GM23248 (cell line): ENCODE measurements around the gene HS3ST1. TPM values are rescaled to one million over a fixed set of nuclear protein-coding genes. Genes with fewer than 3 reads are reported as not detected.
"Not testable (repeated sequence)": the region's sequence is repeated elsewhere in the genome, so short reads cannot be mapped to it uniquely, and the experiment has no call there.

Experiments
- DNase-seq: peaks from one replicate; pipeline ENCODE4 v3.0.0-alpha.2; 2015
- H2AFZ ChIP-seq: fragments of 200-600 bp; sonication (generic); 2 replicates; pipeline ENCODE4 v1.6.1; 2016; ENCODE audit warnings: antibody characterized with exemption
- H3F3A ChIP-seq: fragments of 200-600 bp; sonication (generic); 2 replicates; pipeline ENCODE4 v1.6.1; 2016; ENCODE audit warnings: mild to moderate bottlenecking, antibody characterized with exemption, mixed run types; ENCODE audit not compliant: insufficient read depth
- H3K27ac ChIP-seq: fragments of 200-600 bp; sonication (generic); 2 replicates; pipeline ENCODE4 v1.5.1; 2016; ENCODE audit warnings: mild to moderate bottlenecking
- H3K27me3 ChIP-seq: fragments of 200-600 bp; sonication (generic); replicated peaks from 2 replicates; pipeline ENCODE4 v1.6.1; 2016; ENCODE audit warnings: mild to moderate bottlenecking; ENCODE audit not compliant: insufficient read depth
- H3K36me3 ChIP-seq: fragments of 200-600 bp; sonication (generic); 2 replicates; pipeline ENCODE4 v1.6.1; 2016; ENCODE audit warnings: low read depth, mild to moderate bottlenecking
- H3K4me1 ChIP-seq: fragments of 200-600 bp; sonication (generic); 2 replicates; pipeline ENCODE4 v1.6.1; 2016; ENCODE audit warnings: mild to moderate bottlenecking; ENCODE audit not compliant: insufficient read depth
- H3K4me2 ChIP-seq: fragments of 200-600 bp; sonication (generic); one replicate; pipeline ENCODE4 v1.6.1; 2016; ENCODE audit warnings: mild to moderate bottlenecking; ENCODE audit not compliant: unreplicated experiment
- H3K4me3 ChIP-seq: fragments of 200-600 bp; sonication (generic); 2 replicates; pipeline ENCODE4 v1.5.1; 2016; ENCODE audit warnings: mild to moderate bottlenecking
- H3K79me2 ChIP-seq: fragments of 200-600 bp; sonication (generic); 2 replicates; pipeline ENCODE4 v1.6.1; 2016; ENCODE audit warnings: mild to moderate bottlenecking; ENCODE audit not compliant: insufficient read depth
- H3K9ac ChIP-seq: fragments of 200-600 bp; sonication (generic); 2 replicates; pipeline ENCODE4 v1.6.1; 2016; ENCODE audit warnings: mild to moderate bottlenecking
- H3K9me2 ChIP-seq: fragments of 200-600 bp; sonication (generic); 2 replicates; pipeline ENCODE4 v1.6.1; 2016; ENCODE audit warnings: mixed run types, mild to moderate bottlenecking, moderate library complexity; ENCODE audit not compliant: insufficient read depth
- H3K9me3 ChIP-seq: fragments of 200-600 bp; sonication (generic); one replicate; pipeline ENCODE4 v1.6.1; 2017; ENCODE audit warnings: low read depth
- H4K20me1 ChIP-seq: fragments of 200-600 bp; sonication (generic); 2 replicates; pipeline ENCODE4 v1.6.0; 2016; ENCODE audit not compliant: insufficient read depth
- EZH2 ChIP-seq: fragments of 200-600 bp; sonication (generic); IDR thresholded peaks from 2 replicates; pipeline ENCODE4 v1.6.1; 2018; ENCODE audit warnings: antibody characterized with exemption, mild to moderate bottlenecking; ENCODE audit not compliant: insufficient read depth, poor library complexity, severe bottlenecking
- EZH2phosphoT487 ChIP-seq: fragments of 200-600 bp; sonication (generic); IDR thresholded peaks from 2 replicates; pipeline ENCODE4 v1.6.1; 2018; ENCODE audit warnings: antibody characterized with exemption, moderate library complexity, mild to moderate bottlenecking, low read depth; ENCODE audit not compliant: insufficient read depth
- WGBS, 2 experiments: methylation state at CpG; one replicate each; pipeline ENCODE4 v1.1.6; 2015 to 2017; ENCODE audit warnings: low lambda C conversion rate in 2 of 2, low coverage in 1 of 2; ENCODE audit errors: missing lambda C conversion rate in 2 of 2; 5-methylcytosine and 5-hydroxymethylcytosine counted together
- in situ Hi-C: fragments of 300-500 bp; cut with MboI; formaldehyde crosslinking; loops from 2 replicates; pipeline ENCODE4 v1.15.0; 2020
- polyA plus RNA-seq: library from polyadenylated mRNA; unstranded; fragments of >200 nt; fragmentation: Nextera tagmentation; extraction: Ambion mirVana; gene quantifications from 2 replicates; pipeline ENCODE4 v1.2.1, GENCODE V29; 2016
- total RNA-seq: library from RNA; depleted of rRNA; stranded (reverse); fragments of >200 nt; shearing (Covaris generic); gene quantifications from 2 replicates; pipeline ENCODE4 v1.2.3, GENCODE V29; 2014

The HS3ST1 gene
- total and polyA plus RNA-seq, 2 experiments from 2014 or later: not detected

GRCh38 chr4:11399461-11399971, 29.2 kb downstream of the HS3ST1 start:
- Histone ChIP-seq H4K20me1 (no peaks in the 10 kb centered on the region), H3K27me3 (no peaks in the 10 kb centered on the region), H3K9ac (no peak overlapping the region), H3K79me2 (no peaks in the 10 kb centered on the region), H3K27ac (no peak overlapping the region), H3K9me2 (no peaks in the 10 kb centered on the region), H3K4me3 (no peak overlapping the region), H2AFZ (no peak overlapping the region), H3K4me1 (no peaks in the 10 kb centered on the region), H3K36me3 (no peaks in the 10 kb centered on the region), H3F3A (no peaks in the 10 kb centered on the region), H3K4me2 (no peak overlapping the region), H3K9me3 (no peaks in the 10 kb centered on the region)
- TF ChIP-seq EZH2phosphoT487: no peak
- TF ChIP-seq EZH2: no peak
- WGBS, 2 experiments: 66 to 82% methylated on average over 22 to 41 of the region's 42 CpGs
- in situ Hi-C loops: no loop called here
- no peak for DNase-seq

- Histone ChIP-seq H3K9me3 (no peaks in the 10 kb centered on the region), H3K27me3 (no peaks in the 10 kb centered on the region), H2AFZ (no peak overlapping the region), H3K9ac (no peak overlapping the region), H3K9me2 (no peaks in the 10 kb centered on the region), H3K4me2 (no peak overlapping the region), H4K20me1 (no peaks in the 10 kb centered on the region), H3K36me3 (no peaks in the 10 kb centered on the region), H3F3A (no peaks in the 10 kb centered on the region), H3K4me1 (no peaks in the 10 kb centered on the region), H3K79me2 (no peaks in the 10 kb centered on the region), H3K27ac (no peak overlapping the region), H3K4me3 (no peak overlapping the region)
- WGBS, 2 experiments: 6 to 9% methylated on average over 5 of the region's 5 CpGs
- DNase-seq: no peak
- TF ChIP-seq EZH2: no peak
- TF ChIP-seq EZH2phosphoT487: no peak
- in situ Hi-C loops: no loop called here
Measured at GRCh38 chr4:11397819-11398610, 30.7 kb downstream of the HS3ST1 start.

DNA sequence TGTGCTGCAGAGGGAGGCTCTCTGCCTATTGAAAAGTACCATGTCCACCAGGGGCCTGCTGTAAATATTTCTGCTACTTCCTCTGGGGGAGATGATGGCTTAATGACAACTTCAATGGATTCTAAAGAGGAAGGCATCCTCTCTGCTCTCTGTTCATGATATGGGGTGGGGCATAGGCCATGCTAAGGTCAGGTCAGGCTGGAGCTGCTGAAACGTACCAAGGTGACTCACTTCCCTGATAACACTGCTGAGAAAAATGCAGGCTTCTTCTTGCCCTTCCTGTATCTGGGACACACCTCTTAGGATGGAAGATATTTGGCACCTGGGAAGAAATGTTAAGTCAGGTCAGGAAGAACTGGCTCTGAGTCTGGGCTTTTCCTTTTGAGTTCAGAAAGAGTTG, 31.5 kb downstream of the HS3ST1 start:
- Histone ChIP-seq H3K4me3 (no peak overlapping the region), H3K9me3 (no peaks in the 10 kb centered on the region), H3K79me2 (no peaks in the 10 kb centered on the region), H2AFZ (no peak overlapping the region), H3F3A (no peaks in the 10 kb centered on the region), H3K4me2 (no peak overlapping the region), H3K36me3 (no peaks in the 10 kb centered on the region), H4K20me1 (no peaks in the 10 kb centered on the region), H3K9me2 (no peaks in the 10 kb centered on the region), H3K27ac (no peak overlapping the region), H3K4me1 (no peaks in the 10 kb centered on the region), H3K27me3 (no peaks in the 10 kb centered on the region), H3K9ac (no peak overlapping the region)
- in situ Hi-C loops: no loop called here
- 0% methylated on average over 1 of the region's 1 CpG for WGBS, 2 experiments
- DNase-seq: no peak
- TF ChIP-seq EZH2phosphoT487 (no peak), EZH2 (no peak)

DNA sequence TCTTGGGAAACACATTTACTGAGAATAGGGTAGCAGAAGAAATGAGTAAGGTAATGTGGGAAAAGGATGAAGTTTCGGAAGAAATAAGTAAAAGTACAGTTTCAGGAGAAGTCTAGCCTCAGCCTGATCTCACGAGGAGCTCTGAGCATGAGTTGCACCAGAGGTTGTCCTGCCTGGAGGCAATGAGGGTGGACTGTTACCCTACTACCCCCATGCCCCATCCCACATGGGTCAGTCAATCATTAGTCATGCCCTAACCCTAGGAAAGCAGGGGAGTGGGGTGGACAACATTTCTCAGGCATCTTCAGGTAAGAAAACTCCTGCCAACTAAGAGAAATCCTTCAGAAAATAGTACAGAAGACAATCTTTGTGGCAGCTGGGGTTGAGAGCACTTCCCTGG, 35.1 kb downstream of the HS3ST1 start:
- Histone ChIP-seq H3K27ac (no peak overlapping the region), H3K9ac (no peak overlapping the region), H3K9me3 (no peaks in the 10 kb centered on the region), H3K9me2 (no peaks in the 10 kb centered on the region), H3K4me2 (no peak overlapping the region), H3K36me3 (no peaks in the 10 kb centered on the region), H3K27me3 (no peaks in the 10 kb centered on the region), H4K20me1 (no peaks in the 10 kb centered on the region), H3K4me3 (no peak overlapping the region), H3K79me2 (no peaks in the 10 kb centered on the region), H3F3A (no peaks in the 10 kb centered on the region), H2AFZ (no peak overlapping the region), H3K4me1 (no peaks in the 10 kb centered on the region)
- WGBS, 2 experiments: 15 to 22% methylated on average over 2 of the region's 2 CpGs
- no peak for TF ChIP-seq EZH2
- no peak for DNase-seq
- in situ Hi-C loops: no loop called here

GRCh38 chr4:11384072-11384471, 44.6 kb downstream of the HS3ST1 start:
- H3K4me1 ChIP-seq, H3F3A ChIP-seq, H3K9me3 ChIP-seq, H3K79me2 ChIP-seq, in situ Hi-C loops, H2AFZ ChIP-seq, H3K36me3 ChIP-seq, H4K20me1 ChIP-seq, DNase-seq, H3K27ac ChIP-seq, H3K4me3 ChIP-seq, H3K9me2 ChIP-seq, H3K27me3 ChIP-seq, H3K4me2 ChIP-seq, H3K9ac ChIP-seq: not testable (repeated sequence)
- 11 to 59% methylated on average over 3 to 13 of the region's 15 CpGs for WGBS, 2 experiments
